Fibroblast of gingiva (primary cell): Measurements from ENCODE around the gene NHS.
A peak's percentile ranks its signal among the peaks of the same experiment; 100 is the strongest.

Experiments used
- DNase-seq: peaks from one replicate; pipeline ENCODE4 v3.0.0-alpha.2; 2011; ENCODE audit warnings: low read depth

The NHS gene

GRCh38 chrX:17374619-17375366 lies at the start of gene NHS:
TSS of gene NHS (plus strand) at chrX:17375200. CDS start at chrX:17375758, 558 bp downstream.
- DNase-seq, result peak; percentile 73

GRCh38 chrX:17328837-17329236 lies 46.2 kb upstream of the NHS start:
- no peak for DNase-seq

- no peak for DNase-seq
Observed at GRCh38 chrX:17336377-17336776, 38.6 kb upstream of the NHS start.

GRCh38 chrX:17355976-17356375 lies 19.0 kb upstream of the NHS start:
- no peak for DNase-seq

- DNase-seq, result no peak
Observed at GRCh38 chrX:17359500-17359899, 15.5 kb upstream of the NHS start.

- no peak for DNase-seq
Observed at GRCh38 chrX:17361620-17362019, 13.4 kb upstream of the NHS start.

GRCh38 chrX:17368002-17368401 lies 7.0 kb upstream of the NHS start:
- DNase-seq, result no peak

- DNase-seq, result no peak
Observed at GRCh38 chrX:17369309-17369708, 5.7 kb upstream of the NHS start.

GRCh38 chrX:17370191-17370590 lies 4.8 kb upstream of the NHS start:
- no peak for DNase-seq

GRCh38 chrX:17372052-17372451 lies 2.9 kb upstream of the NHS start:
- DNase-seq, result no peak

- DNase-seq, result no peak
Observed at GRCh38 chrX:17373337-17373736, 1.7 kb upstream of the NHS start.

- DNase-seq, result no peak
Observed at GRCh38 chrX:17375367-17375636, 302 bp downstream of the NHS start.

- peak; percentile 27 for DNase-seq
Observed at GRCh38 chrX:17375637-17376430, 834 bp downstream of the NHS start.

- no peak for DNase-seq
Observed at GRCh38 chrX:17376431-17377077, 1.6 kb downstream of the NHS start.

GRCh38 chrX:17377091-17377717 lies 2.2 kb downstream of the NHS start:
- DNase-seq, result peak; percentile 45

GRCh38 chrX:17377795-17378194 lies 2.8 kb downstream of the NHS start:
- no peak for DNase-seq

GRCh38 chrX:17380221-17380620 lies 5.2 kb downstream of the NHS start:
- DNase-seq, result no peak

GRCh38 chrX:17390419-17390850 lies 15.4 kb downstream of the NHS start:
- peak; percentile 75 for DNase-seq

- peak; percentile 58 for DNase-seq
Observed at GRCh38 chrX:17395154-17395553, 20.2 kb downstream of the NHS start.

- DNase-seq, result no peak
Observed at GRCh38 chrX:17397074-17397473, 22.1 kb downstream of the NHS start.

GRCh38 chrX:17403189-17403691 lies 28.2 kb downstream of the NHS start:
- no peak for DNase-seq

GRCh38 chrX:17403972-17404371 lies 29.0 kb downstream of the NHS start:
- DNase-seq, result no peak
